Measurements from ENCODE around the gene UAP1L1.

UAP1L1 gene

GRCh38 chr9:137079401-137079787, 2.1 kb downstream of the UAP1L1 start:
- H3K4me2 ChIP-seq (ENCODE audit: low read length): no peak overlapping the region

GRCh38 chr9:137080260-137081122, 3.2 kb downstream of the UAP1L1 start:
- Histone ChIP-seq H3K4me3 (ENCODE audit: low read depth, low read length, poor library complexity, severe bottlenecking) (no peak overlapping the region), H3K9me2 (ENCODE audit: low read depth, low read length) (no peaks in the 10 kb centered on the region), H2AFZ (ENCODE audit: low read length) (no peak overlapping the region), H3K36me3 (ENCODE audit: insufficient read depth, low read length) (peaks cover 33% of the 10 kb centered on the region), H3K9ac (ENCODE audit: low read length) (no peak overlapping the region), H3K4me1 (ENCODE audit: insufficient read depth, low read length, severe bottlenecking) (peaks cover 19% of the 10 kb centered on the region), H3K4me2 (ENCODE audit: low read length) (no peak overlapping the region), H3K27ac (ENCODE audit: low read depth, low read length, poor library complexity, severe bottlenecking) (no peak overlapping the region), H4K20me1 (ENCODE audit: insufficient read depth, low read length) (no peaks in the 10 kb centered on the region), H3F3A (ENCODE audit: insufficient read depth, low read length) (no peaks in the 10 kb centered on the region), H3K79me2 (ENCODE audit: insufficient read depth, low read length) (no peaks in the 10 kb centered on the region), H3K27me3 (ENCODE audit: insufficient read depth, low read length) (no peaks in the 10 kb centered on the region; the same call in 1 of the 2 replicates), H3K9me3 (ENCODE audit: low read length) (no peaks in the 10 kb centered on the region)
- TF ChIP-seq EZH2 (IDR thresholded peaks at IDR 0.05; ENCODE audit: borderline replicate concordance, low read length) (no peak), CTCF (IDR thresholded peaks at IDR 0.05; ENCODE audit: low read length) (no peak)

More at GRCh38 chr9:137079401-137079787, 2.1 kb downstream of the UAP1L1 start:
- H2AFZ ChIP-seq (ENCODE audit: low read length): no peak overlapping the region
- H3K27me3 ChIP-seq (ENCODE audit: insufficient read depth, low read length): no peaks in the 10 kb centered on the region; the same call in 1 of the 2 replicates
- no peak overlapping the region for H3K4me3 ChIP-seq (ENCODE audit: low read depth, low read length, poor library complexity, severe bottlenecking)
- no peak for TF ChIP-seq CTCF (IDR thresholded peaks at IDR 0.05; ENCODE audit: low read length)
- no peak for TF ChIP-seq EZH2 (IDR thresholded peaks at IDR 0.05; ENCODE audit: borderline replicate concordance, low read length)
- H3K27ac ChIP-seq (ENCODE audit: low read depth, low read length, poor library complexity, severe bottlenecking): no peak overlapping the region
- H3F3A ChIP-seq (ENCODE audit: insufficient read depth, low read length): no peaks in the 10 kb centered on the region
- H3K9me3 ChIP-seq (ENCODE audit: low read length): no peaks in the 10 kb centered on the region
- H3K36me3 ChIP-seq (ENCODE audit: insufficient read depth, low read length): peaks cover 33% of the 10 kb centered on the region
- H3K9ac ChIP-seq (ENCODE audit: low read length): no peak overlapping the region
- H3K79me2 ChIP-seq (ENCODE audit: insufficient read depth, low read length): no peaks in the 10 kb centered on the region
- peaks cover 25% of the 10 kb centered on the region for H3K4me1 ChIP-seq (ENCODE audit: insufficient read depth, low read length, severe bottlenecking)
- H3K9me2 ChIP-seq (ENCODE audit: low read depth, low read length): no peaks in the 10 kb centered on the region
- no peaks in the 10 kb centered on the region for H4K20me1 ChIP-seq (ENCODE audit: insufficient read depth, low read length)

GRCh38 chr9:137082222-137082924, 5.1 kb downstream of the UAP1L1 start:
- no peak overlapping the region for H3K4me2 ChIP-seq (ENCODE audit: low read length)
- peaks cover 33% of the 10 kb centered on the region for H3K36me3 ChIP-seq (ENCODE audit: insufficient read depth, low read length)
- no peak overlapping the region for H3K9ac ChIP-seq (ENCODE audit: low read length)
- H3K27me3 ChIP-seq (ENCODE audit: insufficient read depth, low read length): no peaks in the 10 kb centered on the region; the same call in 1 of the 2 replicates
- TF ChIP-seq EZH2 (IDR thresholded peaks at IDR 0.05; ENCODE audit: borderline replicate concordance, low read length): no peak
- TF ChIP-seq CTCF (IDR thresholded peaks at IDR 0.05; ENCODE audit: low read length): no peak
- H3K4me3 ChIP-seq (ENCODE audit: low read depth, low read length, poor library complexity, severe bottlenecking): no peak overlapping the region
- H2AFZ ChIP-seq (ENCODE audit: low read length): no peak overlapping the region
- H3K9me2 ChIP-seq (ENCODE audit: low read depth, low read length): no peaks in the 10 kb centered on the region
- no peak overlapping the region for H3K27ac ChIP-seq (ENCODE audit: low read depth, low read length, poor library complexity, severe bottlenecking)
- no peaks in the 10 kb centered on the region for H3K79me2 ChIP-seq (ENCODE audit: insufficient read depth, low read length)
- H3K9me3 ChIP-seq (ENCODE audit: low read length): no peaks in the 10 kb centered on the region
- H4K20me1 ChIP-seq (ENCODE audit: insufficient read depth, low read length): no peaks in the 10 kb centered on the region
- H3K4me1 ChIP-seq (ENCODE audit: insufficient read depth, low read length, severe bottlenecking): peaks cover 22% of the 10 kb centered on the region
- H3F3A ChIP-seq (ENCODE audit: insufficient read depth, low read length): no peaks in the 10 kb centered on the region
